EL (cell line): Measurements from ENCODE around the gene C1R.
"Not testable (repeated sequence)": the region's sequence is repeated elsewhere in the genome, so short reads cannot be mapped to it uniquely, and the experiment has no call there.

Experiments
- DNase-seq: peaks from one replicate; pipeline ENCODE4 v3.0.0-alpha.2; 2016

The C1R gene

DNA sequence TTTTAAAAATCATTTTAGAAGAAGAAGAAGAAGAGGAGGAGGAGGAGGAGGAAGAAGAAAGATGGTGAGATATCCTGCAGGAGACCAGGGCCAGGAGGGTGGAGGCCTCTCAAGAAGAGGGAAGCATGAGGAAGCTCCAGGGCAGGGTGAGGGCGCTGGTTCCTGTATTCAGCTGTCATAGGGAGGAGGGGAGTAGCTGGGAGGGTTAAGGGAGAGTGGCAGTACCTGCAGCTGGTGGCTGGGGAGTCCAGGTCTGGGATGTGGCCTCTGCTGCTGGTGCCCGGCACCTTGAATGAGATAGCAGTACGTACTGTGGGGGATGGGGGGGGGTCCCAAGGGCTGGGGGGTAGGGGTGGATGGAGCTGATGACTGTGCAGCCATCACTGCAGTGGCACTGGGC is 26.6 kb upstream of the C1R start:
- DNase-seq = no peak

DNA sequence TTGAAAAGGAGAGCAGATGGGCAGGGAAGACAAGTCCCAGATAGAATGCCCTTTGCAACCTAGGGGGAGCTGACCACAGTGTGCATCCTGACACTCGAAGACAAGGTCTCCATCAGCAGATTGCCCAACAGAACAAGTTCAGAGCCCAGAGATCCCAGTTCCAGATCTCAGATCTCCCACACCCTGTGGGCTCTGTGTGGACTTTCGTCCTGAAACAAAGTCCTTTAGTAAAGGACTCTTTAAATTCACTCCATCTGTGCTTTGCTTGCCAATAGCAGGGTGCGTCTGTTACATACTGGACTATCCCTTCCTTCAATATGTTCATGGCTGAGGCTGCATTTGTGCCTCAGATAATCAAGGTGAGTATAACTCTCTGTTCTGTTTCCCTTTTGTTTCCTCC is 25.4 kb upstream of the C1R start:
- DNase-seq = no peak

DNA sequence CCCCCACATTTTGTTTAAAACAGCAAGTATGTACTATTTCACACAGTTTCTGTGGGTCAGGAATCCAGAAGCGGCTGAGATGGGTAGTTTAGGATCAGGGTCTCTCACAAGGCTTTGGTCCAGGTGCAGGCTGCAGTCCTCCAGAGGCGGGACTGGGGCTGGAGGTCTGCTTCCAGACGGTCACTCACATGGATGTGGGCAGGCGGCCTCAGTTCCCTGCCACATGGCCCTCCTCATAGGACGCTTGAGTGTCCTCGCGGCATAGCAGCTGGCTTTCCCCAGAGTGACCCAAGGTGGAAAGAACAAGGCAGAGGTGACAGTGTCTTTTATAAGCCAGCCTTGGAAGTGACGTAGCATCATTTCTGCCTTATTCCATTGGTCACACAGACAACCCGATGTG is 24.7 kb upstream of the C1R start:
- DNase-seq = no peak

DNA sequence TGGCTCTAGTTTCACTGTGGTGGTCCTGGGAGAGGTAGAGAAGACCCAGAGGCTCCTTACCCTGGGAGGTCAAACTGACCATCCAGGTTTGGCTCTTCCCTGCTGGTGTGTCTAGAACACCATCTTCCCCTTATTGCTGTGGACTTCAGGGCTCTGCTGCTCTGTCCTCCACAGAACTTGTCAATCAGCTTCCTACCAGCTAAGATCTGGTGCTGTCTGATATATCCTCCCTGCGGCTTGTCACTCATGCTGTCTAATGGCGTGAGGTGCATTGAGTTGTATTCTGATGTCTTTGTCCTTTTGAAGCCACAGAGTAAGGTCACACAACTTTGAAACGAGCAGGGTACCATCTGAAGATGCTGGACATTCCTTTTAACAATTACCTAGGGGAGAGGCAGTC is 24.0 kb upstream of the C1R start:
- no peak for DNase-seq

DNA sequence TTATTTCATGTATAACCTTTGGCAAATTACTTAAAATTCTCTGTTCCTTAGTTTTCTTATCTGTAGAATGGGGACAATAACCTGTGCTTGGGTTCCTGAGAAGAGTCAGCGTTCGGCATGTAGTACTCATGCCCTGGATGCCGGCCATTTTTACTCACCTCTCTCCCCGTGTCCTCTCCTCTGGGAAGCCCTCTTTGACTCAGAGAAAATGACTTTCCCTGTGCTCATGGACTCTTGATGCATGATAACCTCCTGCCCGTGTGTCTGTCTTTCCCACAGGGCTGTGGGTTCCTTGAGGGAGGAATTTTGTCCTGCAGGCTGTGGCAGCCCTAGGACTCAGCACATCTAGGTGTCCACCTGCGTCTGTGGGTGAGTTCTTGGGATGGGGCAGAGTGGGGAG is 22.6 kb upstream of the C1R start:
- DNase-seq = no peak

DNA sequence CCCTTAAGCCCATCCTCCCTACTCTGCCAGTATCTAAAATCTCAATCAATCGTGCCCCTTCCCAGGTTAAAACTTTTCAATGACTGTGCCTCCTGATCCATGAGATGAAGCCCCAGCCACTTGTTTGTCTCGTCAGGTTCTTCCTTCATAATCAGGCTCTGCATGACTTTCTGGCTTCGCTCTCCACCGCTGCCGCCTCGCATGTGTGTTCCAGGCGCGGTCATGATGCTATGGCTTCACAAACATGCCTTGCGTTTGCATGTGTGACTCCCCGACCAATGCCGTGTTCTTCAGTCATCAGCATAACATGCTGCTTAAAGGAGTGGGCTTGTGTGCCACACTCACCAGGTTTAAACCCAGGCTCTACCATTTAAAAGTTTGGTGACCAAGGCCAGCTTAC is 21.8 kb upstream of the C1R start:
- no peak for DNase-seq

DNA sequence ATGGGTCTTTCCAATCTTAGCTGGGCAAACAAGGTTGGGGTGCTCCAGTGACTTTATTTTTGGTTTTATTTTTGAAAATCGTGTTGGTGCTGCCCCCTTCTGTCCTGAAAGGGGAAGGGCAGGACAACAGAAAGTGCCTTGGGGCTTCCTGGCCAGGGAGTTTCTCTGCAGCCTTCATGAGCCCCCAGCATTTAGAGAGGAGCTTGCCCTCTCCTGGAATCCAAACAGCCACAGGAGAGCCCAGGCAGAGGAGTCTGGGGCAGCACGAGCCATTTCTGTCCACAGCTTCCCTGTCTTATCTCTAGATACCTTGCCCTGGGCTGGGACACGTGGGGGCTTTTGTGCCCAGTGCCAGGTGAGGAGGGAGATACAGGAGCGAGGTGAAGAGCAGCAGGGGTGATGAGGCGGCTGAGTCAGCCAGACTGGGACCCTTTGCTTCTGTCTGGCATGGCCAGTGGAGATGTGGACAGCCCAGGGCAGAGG is 21.2 kb upstream of the C1R start:
- peak; percentile 54 for DNase-seq

DNA sequence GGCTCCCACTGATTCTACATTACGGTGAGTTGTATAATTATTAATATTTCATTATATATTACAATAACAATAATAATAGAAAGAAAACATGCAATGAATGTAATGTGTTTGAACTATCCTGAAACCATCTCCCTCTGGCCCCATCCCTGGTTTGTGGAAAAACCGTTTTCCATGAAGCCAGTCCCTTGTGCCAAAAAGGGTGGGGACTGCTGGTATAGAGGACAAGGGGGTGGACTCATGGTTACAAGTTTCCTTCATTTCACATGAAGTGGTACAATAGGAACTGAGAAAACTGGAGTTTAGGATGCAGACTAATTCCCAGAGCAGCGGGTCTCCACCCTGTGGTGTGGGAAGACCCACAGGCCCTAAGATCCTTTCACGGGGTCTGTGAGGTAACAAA is 19.8 kb upstream of the C1R start:
- DNase-seq = no peak

DNA sequence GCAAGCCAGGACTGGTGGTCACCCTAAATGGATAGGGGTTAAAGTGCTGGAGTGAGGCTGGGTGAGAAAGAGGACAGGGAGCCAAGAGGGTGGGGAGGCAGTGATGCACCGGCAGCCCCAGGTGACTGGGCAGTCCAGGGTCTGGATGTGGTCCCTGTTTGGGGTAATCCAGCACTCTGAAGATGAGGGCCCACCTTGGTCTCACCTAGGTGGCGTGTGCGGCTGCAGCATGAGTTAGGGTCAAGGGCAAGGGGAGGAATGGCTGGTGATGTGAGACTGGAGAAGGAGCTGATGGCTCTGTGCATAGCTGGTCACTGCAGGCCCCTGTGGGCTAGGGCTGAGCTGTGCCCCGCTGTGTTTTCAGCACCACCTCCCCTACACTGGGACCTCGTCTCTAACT is 18.4 kb upstream of the C1R start:
- no peak for DNase-seq

DNA sequence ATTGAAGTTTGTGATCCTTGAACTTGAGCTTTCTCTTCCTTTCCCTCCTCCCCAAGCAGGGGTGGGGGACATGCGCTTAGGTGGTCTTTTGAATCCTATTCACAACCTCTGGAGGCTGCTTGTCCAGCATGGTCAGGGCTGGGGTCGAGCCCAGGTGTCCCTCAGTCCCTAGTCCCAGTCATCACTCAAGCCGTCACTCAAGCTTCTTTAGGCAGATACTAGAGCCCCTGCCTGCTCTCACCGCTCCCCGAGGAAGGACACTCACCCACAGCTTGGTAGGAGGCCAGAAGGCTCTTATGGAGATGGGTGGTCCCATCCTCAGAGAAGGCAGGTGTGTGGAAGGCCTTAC is 17.3 kb upstream of the C1R start:
- no peak for DNase-seq

DNA sequence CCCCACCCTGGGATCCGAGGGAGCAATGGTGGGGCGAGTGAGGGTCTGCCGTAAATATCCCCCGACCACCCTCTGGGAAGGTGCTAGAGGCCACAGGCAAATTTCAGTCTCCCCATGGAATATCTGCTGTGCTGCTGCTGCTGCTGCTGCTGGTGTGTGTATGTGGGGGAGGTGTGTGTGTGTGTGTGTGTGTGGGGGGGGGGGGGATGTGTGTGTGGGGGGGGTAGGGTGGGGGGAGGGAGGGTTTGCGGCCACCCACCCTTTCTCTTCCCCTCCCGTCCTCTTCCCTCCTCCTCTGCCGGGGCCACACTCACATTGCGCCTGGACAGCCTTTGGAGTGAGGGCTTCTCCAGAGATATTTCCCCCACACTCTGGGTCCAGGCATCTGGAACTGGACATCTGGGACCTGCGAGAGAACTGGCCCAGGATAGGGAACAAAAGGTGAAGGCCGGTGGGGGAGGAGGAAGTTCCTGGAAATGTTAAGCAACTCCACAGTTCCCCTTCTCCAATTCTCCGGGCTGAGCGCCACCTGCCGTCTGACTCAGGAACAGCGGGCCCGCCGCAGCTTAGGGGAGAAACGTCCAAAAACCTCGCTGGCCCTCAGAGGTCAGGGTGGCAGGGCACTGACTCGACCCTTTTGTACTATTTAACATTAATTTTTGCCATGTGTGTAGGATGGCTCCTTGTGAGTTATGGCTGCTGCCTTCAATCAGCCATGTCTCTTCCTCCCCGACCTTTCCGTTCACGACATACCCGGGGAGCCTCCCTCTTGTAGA is 16.7 kb upstream of the C1R start, which contains the start of gene C1RL:
Gene C1RL, minus strand, starts transcription at position 419 of the 776 bp plus-strand sequence. Its CDS starts 34 bp downstream, at position 385.
- peak; percentile 82 for DNase-seq

DNA sequence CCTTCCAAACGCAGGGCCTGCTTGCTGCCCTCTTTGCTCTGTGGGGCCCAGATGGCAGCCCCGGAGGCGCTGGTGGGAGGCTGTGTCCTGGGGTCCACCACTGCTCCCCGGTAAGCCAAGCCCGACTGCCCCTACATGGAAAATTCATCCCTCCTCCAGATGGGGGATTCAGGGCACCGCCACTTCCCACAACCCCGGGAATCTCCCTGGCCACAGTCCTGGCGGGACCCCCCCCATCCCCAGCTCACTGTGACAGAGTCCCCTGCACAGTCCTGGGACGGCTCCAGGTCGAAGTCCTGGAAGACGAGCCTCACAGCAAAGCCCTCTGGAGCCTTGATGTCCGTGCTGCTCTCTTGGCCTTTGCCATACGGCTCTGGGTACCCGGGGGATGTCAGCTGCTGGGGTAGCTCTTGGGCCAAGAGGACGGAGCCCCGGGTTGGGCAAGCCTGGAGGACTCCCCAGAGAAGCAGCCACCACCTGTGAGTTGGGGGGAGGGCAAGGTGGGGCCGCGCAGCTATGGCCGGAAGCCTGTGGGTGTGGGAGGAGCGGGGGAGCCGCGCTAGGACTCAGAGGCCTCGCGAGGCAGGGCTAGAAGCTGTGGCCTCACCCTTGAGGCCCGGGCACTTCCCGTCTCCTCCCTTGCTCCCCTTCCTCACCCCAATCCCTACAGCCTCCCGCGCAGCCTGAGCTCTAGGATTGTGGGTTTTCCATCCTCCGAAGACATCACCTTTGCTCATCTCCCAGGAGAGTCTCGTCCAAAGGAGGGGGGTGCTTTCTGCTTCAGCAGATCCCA is 16.0 kb upstream of the C1R start:
- peak; percentile 85 for DNase-seq

DNA sequence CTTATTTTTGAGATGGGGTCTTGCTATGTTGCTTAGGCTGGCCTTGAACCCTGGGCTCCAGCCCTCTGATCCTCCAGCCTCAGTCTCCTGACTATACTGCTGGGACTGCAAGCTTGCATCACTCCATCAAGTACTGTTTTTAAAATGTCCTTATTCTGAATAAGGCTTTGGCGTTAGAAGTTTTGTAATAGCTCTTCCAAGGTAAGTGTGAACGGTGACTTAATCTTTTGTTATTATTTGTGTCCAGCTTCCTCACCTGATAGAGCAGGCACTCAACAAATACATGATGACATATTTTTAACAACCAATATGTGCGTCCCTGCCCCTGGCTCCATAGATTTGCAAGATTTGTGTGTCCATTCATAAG is 15.4 kb upstream of the C1R start:
- DNase-seq = no peak

DNA sequence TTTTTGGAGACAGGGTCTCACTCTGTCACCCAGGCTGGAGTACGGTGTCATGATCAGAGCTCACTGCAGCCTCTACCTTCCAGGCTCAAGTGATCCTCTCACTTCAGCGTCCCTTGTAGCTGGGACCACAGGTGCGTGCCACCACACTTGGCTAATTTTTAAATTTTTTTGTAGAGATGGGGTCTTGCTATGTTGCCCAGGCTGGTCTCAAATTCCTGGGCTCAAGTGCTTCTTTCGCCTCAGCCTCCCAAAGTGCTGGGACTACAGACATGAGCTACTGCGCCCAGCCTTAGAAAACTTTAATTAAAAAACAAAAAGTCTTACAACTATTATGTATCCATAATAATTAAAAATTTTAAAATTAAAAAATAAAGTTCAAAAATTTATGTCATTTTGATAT is 14.9 kb upstream of the C1R start:
- not testable (repeated sequence) for DNase-seq

DNA sequence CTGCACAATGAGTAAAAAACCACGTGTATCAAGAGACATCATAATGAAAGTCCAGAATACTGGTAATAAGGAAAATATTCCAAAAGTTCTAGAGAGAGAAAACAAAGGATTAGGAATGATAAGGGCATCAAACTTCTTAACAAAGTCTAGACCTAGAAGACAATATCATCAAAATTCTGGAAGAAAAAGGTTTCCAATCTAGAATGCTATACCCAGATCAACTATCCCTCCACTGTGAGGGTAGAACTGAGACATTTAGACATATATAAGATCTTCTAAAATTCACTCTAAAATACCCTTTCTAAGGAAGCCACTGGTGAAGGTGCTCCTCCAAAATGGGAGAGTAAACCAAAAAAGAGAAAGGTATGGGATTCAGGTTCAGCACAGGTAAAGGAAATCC is 13.8 kb upstream of the C1R start:
- DNase-seq = no peak

DNA sequence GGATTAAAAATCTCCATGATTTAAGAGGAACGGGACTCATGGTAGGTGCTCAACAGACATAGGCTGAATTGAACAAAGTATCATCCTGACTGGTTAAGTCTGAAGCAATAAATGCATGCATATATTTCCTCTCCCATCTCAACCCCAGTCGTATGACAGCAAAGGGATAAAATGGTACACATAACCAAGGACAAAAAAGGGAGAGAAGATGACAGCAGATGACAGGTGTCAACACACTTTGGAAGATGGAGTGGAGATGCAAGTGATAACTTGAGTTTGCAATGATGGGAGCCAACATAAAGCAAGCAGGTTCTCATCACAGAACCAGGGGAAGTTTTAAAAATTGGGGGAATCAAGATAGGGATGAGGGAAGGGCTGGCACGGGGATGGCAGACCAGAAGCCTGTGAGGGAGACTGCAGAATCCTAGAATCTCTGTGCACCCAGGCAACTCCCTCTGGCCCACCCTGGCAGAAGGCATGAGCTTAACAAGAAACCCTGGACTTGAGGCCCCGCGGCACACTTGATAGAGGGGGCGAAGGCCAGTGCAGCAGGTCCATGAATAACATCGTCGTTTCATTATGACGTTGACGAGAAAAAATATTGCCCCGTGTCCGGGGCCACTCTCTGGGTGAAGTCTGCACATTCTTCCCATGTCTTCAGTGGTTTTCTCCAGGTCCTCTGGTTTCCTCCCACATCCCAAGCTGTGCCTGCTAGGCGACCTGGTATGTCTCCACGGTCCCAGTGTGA is 11.8 kb upstream of the C1R start:
- no peak for DNase-seq

DNA sequence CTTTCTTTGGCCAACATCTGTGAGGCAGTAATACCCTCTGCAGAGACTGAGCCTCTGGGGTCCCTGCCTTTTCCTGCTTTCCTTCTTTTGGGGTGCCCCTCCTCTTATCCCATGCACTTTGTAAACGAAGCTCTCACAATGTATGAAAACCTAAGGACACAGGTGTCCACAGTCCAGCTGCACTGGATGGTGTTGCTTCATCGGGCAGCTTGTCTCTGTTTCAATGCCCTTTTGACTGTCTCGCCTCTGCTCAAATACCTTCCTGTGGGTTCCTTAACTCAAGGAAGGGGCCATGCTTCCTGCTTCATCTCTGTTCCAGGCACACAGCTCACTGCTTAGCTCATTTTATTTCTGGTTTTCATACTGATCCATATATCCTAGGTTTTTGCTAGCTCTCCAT is 10.3 kb upstream of the C1R start:
- no peak for DNase-seq

DNA sequence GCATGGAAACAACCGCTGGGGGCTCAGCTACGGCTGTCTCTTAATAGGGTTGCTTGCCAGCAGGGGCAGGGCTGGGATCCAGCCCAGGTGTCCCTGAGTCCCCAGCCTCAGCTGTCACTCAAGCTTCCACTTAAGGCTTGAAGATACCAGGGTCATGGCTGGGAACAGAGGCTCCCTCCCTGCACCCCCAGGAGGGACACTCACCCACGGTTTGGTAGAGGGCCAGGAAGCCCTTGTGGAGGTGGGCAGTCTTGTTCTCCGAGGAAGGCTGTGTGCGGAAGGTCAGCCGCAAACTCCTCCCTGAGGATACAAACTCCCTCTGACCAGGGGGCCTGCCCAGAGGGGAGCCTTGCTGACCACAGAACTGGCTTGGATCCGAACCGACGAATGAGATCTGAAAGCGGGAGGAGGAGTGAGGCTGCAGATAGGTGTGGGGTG is 9.5 kb upstream of the C1R start:
- no peak for DNase-seq

DNA sequence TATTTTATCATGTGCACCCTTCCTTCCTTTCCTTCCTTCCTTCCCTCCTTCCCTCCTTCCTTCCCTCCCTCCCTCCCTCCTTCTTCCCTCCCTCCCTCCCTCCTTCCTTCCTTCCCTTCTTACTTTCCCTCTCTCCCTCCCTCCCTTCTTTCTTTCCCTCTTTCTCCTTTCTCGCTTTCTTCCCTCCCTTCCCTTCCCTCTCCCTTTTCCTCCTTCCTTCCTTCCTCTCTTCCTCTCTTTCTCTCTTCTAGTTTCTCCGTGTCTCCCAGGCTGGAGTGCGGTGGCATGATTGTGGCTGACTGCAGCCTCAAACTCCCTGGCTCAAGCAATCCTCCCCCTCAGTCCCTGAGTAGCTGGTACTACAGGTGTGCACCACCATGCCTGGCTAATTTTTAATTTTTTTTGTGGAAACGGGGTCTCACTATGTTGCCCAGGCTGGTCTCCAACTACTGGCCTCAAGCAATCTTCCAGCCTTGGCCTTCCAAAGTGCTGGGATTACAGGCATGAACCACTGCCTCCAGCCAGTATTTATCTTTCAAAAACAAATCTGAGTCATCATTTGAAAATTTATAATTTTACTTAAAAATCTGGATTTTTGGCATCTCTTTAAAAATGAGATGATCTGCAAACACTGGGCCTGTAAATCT is 8.9 kb upstream of the C1R start:
- DNase-seq = no peak

DNA sequence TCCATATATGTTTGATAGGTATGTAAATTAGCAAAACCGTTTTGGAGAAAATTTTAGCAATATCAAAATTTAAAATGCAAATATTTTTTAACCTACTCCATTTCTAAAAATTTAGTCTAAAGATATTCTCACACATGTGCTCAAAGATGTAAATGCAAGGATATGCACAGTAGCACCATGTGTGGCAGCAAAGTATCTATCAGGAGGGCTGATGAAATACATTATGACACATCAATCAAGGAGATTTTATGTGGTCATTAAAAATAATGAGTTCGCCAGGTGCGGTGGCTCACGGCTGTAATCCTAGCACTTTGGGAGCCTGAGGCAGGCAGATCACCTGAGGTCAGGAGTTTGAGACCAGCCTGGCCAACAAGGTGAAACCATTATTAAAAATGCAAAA is 8.0 kb upstream of the C1R start:
- no peak for DNase-seq

DNA sequence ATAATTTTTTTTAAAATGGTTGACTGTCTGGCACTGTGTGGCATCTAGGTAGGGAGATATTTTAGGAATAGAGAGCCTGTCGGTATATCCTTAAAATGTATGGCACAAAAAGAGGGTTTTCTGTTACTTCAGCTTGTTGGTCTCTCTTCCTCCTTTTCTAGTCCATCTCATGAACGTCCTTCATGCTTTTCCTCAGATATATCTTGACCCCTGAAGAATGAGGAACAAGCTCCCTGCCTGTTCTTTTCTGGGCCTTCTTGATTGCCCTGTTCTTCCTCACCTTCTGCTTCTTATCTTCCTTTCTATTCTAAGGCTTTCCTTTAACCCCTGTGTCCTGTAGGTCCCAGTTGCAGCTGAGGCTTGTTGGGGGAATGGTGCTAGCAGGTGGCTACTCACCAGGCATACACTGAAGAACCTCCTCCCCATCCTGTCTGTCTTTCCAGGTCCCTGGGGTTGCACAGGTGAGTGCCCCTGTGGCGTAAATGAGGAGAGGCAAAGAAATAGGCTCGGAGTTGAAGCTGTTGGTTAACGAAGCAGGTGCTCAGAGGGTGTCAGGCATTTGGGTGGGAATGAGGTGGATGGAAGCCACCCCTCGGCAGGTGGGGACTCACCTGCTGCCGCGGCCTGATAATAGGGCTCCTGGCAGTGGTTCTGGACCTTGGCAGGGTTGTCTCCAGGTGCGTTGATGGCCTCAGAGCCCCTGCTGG is 7.2 kb upstream of the C1R start:
- DNase-seq = no peak

DNA sequence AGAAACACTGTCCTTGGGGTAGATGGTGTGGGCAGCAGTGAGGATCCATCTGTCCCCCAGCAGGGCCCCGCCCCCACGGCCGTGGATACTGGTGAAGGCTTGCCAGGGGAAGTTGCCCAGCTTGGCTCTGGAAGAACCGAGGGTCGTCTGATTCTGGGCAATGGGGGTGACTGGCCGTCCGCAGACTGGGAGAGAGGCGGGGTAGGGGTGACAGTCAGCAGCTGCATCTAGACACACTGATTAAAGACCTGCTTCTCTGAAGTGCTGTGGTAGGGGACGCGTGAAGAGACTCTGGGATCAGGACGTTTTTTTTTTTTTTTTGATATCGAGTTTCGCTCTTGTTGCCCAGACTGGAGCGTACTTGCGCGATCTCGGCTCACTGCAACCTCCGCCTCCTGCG is 4.7 kb upstream of the C1R start:
- DNase-seq = no peak
